ENCODE data around the gene FA2H. TPM values are rescaled to one million over a fixed set of nuclear protein-coding genes. Genes with fewer than 3 reads are reported as not detected.

Gene FA2H
- total RNA-seq, 4 donors from 2014 or later: not detected

- intact Hi-C loops (cut with DNase I; ENCODE audit: low total_unique reads): loop anchor here (10.0 kb wide), 1 partner anchor 138 kb away; no protein-coding TSS in a partner anchor
Observed at GRCh38 chr16:74716355-74716754, 58.3 kb downstream of the FA2H start.

GRCh38 chr16:74713876-74714275 is 60.7 kb downstream of the FA2H start:
- H3K27ac ChIP-seq: no peak overlapping the region
- no peaks in the 10 kb centered on the region for H3K27me3 ChIP-seq
- intact Hi-C loops (cut with DNase I; ENCODE audit: low total_unique reads): loop anchor here (10.0 kb wide), 1 partner anchor 141 kb away; no protein-coding TSS in a partner anchor
- H3K4me1 ChIP-seq: no peaks in the 10 kb centered on the region
- no peak overlapping the region for H3K4me3 ChIP-seq
- no peak for DNase-seq
- no peaks in the 10 kb centered on the region for H3K9me3 ChIP-seq
- no peaks in the 10 kb centered on the region for H3K36me3 ChIP-seq
- TF ChIP-seq POLR2A (IDR thresholded peaks at IDR 0.05) (no peak), CTCF (IDR thresholded peaks at IDR 0.05) (no peak)

More at GRCh38 chr16:74716355-74716754, 58.3 kb downstream of the FA2H start:
- Histone ChIP-seq H3K4me1 (no peaks in the 10 kb centered on the region), H3K27ac (no peak overlapping the region), H3K9me3 (no peaks in the 10 kb centered on the region), H3K4me3 (no peak overlapping the region), H3K36me3 (no peaks in the 10 kb centered on the region), H3K27me3 (no peaks in the 10 kb centered on the region)
- no peak for TF ChIP-seq POLR2A (IDR thresholded peaks at IDR 0.05)
- no peak for TF ChIP-seq CTCF (IDR thresholded peaks at IDR 0.05)
- no peak for DNase-seq

- Histone ChIP-seq H3K27ac (no peak overlapping the region), H3K36me3 (no peaks in the 10 kb centered on the region)
- intact Hi-C loops (cut with DNase I; ENCODE audit: low total_unique reads): loop anchor here (10.0 kb wide), 1 partner anchor 141 kb away; no protein-coding TSS in a partner anchor
Observed at GRCh38 chr16:74713325-74713724, 61.3 kb downstream of the FA2H start.

GRCh38 chr16:74711938-74712337 is 62.7 kb downstream of the FA2H start:
- TF ChIP-seq CTCF (IDR thresholded peaks at IDR 0.05): no peak
- no peak for TF ChIP-seq POLR2A (IDR thresholded peaks at IDR 0.05)
- Histone ChIP-seq H3K27ac (no peak overlapping the region), H3K4me3 (no peak overlapping the region), H3K9me3 (no peaks in the 10 kb centered on the region), H3K4me1 (no peaks in the 10 kb centered on the region), H3K36me3 (no peaks in the 10 kb centered on the region), H3K27me3 (no peaks in the 10 kb centered on the region)
- intact Hi-C loops (cut with DNase I; ENCODE audit: low total_unique reads): loop anchor here (10.0 kb wide), 1 partner anchor 143 kb away; no protein-coding TSS in a partner anchor
- no peak for DNase-seq

More at GRCh38 chr16:74713325-74713724, 61.3 kb downstream of the FA2H start:
- Histone ChIP-seq H3K4me3 (no peak overlapping the region), H3K9me3 (no peaks in the 10 kb centered on the region), H3K27me3 (no peaks in the 10 kb centered on the region), H3K4me1 (no peaks in the 10 kb centered on the region)
- DNase-seq: no peak
- no peak for TF ChIP-seq POLR2A (IDR thresholded peaks at IDR 0.05)
- TF ChIP-seq CTCF (IDR thresholded peaks at IDR 0.05): no peak

- Histone ChIP-seq H3K27me3 (no peaks in the 10 kb centered on the region), H3K27ac (no peak overlapping the region), H3K36me3 (no peaks in the 10 kb centered on the region), H3K4me1 (no peaks in the 10 kb centered on the region), H3K4me3 (no peak overlapping the region), H3K9me3 (no peaks in the 10 kb centered on the region)
- TF ChIP-seq CTCF (IDR thresholded peaks at IDR 0.05): no peak
- TF ChIP-seq POLR2A (IDR thresholded peaks at IDR 0.05): no peak
- no peak for DNase-seq
- intact Hi-C loops (cut with DNase I; ENCODE audit: low total_unique reads): loop anchor here (10.0 kb wide), 1 partner anchor 144 kb away; no protein-coding TSS in a partner anchor
Observed at GRCh38 chr16:74710401-74710800, 64.2 kb downstream of the FA2H start.
